Kidney epithelial cell (primary cell): Measurements from ENCODE around the gene ERC1. TPM values are rescaled to one million over a fixed set of nuclear protein-coding genes. Genes with fewer than 3 reads are reported as not detected.

ENCODE experiments used
- DNase-seq: peaks from one replicate; pipeline ENCODE4 v3.0.0-alpha.2; 2010; ENCODE audit warnings: low read depth
- H3K27me3 ChIP-seq: 2 replicates; pipeline ENCODE4 v1.6.0; 2011; ENCODE audit warnings: low read length; ENCODE audit not compliant: control insufficient read depth, insufficient read depth
- H3K36me3 ChIP-seq: 2 replicates; pipeline ENCODE4 v1.5.1; 2011; ENCODE audit warnings: low read length; ENCODE audit not compliant: control insufficient read depth, insufficient read depth
- H3K4me3 ChIP-seq: 2 replicates; pipeline ENCODE4 v1.5.1; 2011; ENCODE audit warnings: low read depth, mild to moderate bottlenecking, control low read depth, low read length
- CTCF ChIP-seq: IDR thresholded peaks from 2 replicates; pipeline ENCODE4 v1.5.1; 2011; ENCODE audit warnings: mild to moderate bottlenecking, moderate library complexity, low read length, control low read depth, inconsistent platforms; ENCODE audit not compliant: insufficient read depth, poor library complexity, severe bottlenecking
- total RNA-seq: library from RNA; depleted of rRNA; stranded (reverse); fragments of >200 nt; gene quantifications from 2 replicates; pipeline ENCODE4 v1.2.3, GENCODE V29; 2015

The ERC1 gene
- total RNA-seq, 1 donor from 2014 or later: 16.4 TPM

- H3K4me3 ChIP-seq: no peak overlapping the region
- no peaks in the 10 kb centered on the region for H3K36me3 ChIP-seq
- DNase-seq: no peak
- no peaks in the 10 kb centered on the region for H3K27me3 ChIP-seq
- no peak for TF ChIP-seq CTCF
These were observed 87.0 kb downstream of the ERC1 start for GRCh38 chr12:1078002-1078401.

- no peak for DNase-seq
- H3K36me3 ChIP-seq: no peaks in the 10 kb centered on the region
- H3K4me3 ChIP-seq: no peak overlapping the region
- no peak for TF ChIP-seq CTCF
- no peaks in the 10 kb centered on the region for H3K27me3 ChIP-seq
These were observed 89.6 kb downstream of the ERC1 start for GRCh38 chr12:1080520-1081223.

GRCh38 chr12:1083151-1083888, 92.3 kb downstream of the ERC1 start:
- TF ChIP-seq CTCF: no peak
- H3K4me3 ChIP-seq: no peak overlapping the region
- no peak for DNase-seq
- H3K36me3 ChIP-seq: no peaks in the 10 kb centered on the region
- H3K27me3 ChIP-seq: no peaks in the 10 kb centered on the region

GRCh38 chr12:1083889-1084262, 92.9 kb downstream of the ERC1 start:
- H3K27me3 ChIP-seq: no peaks in the 10 kb centered on the region
- DNase-seq: no peak
- TF ChIP-seq CTCF: no peak

GRCh38 chr12:1091350-1091749, 100.3 kb downstream of the ERC1 start:
- no peak for DNase-seq
- no peak overlapping the region for H3K4me3 ChIP-seq
- TF ChIP-seq CTCF: no peak
- no peaks in the 10 kb centered on the region for H3K27me3 ChIP-seq
- no peaks in the 10 kb centered on the region for H3K36me3 ChIP-seq

More at GRCh38 chr12:1083889-1084262, 92.9 kb downstream of the ERC1 start:
- no peak overlapping the region for H3K4me3 ChIP-seq
- H3K36me3 ChIP-seq: no peaks in the 10 kb centered on the region
